ENCODE results near the gene BTRC.
"Not testable (repeated sequence)": the region's sequence is repeated elsewhere in the genome, so short reads cannot be mapped to it uniquely, and the experiment has no call there.

Gene BTRC

DNA sequence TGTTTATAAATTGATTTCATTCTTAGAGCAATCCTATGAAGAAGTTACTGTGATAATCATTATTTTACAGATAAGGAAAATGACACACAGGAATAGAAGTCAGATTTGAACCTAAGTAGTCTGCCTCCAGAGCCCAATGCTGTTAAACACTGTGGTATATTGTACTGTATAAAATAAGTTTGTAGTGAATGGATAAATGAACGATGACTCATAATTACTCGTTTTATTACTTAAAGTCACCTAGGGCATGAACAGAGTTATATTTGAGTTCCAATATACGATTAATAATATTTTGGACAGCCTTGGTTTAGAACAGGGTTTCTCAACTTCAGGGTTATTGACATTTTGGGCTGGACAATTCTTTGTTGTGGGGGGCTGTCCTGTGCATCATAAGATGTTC is 7.8 kb upstream of the BTRC start:
- no peak for DNase-seq (ENCODE audit: low spot score)

DNA sequence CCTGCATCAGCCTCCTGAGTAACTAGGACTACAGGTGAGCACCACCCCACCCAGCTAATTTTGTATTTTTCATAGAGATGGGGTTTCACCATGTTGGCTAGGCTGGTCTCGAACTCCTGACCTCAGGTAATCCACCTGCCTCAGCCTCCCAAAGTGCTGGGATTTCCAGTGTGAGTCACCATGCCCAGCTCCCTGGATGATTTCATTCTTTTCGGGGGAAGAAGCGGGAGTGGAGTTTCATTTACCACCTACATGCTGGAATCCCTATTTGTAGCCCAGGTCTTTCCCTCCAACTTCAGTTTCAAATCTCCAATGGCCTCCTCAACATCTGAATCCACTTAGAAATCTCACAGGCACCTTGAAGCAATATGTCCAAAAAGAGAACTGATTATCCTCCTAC is 2.9 kb upstream of the BTRC start:
- DNase-seq (ENCODE audit: low spot score), result no peak

DNA sequence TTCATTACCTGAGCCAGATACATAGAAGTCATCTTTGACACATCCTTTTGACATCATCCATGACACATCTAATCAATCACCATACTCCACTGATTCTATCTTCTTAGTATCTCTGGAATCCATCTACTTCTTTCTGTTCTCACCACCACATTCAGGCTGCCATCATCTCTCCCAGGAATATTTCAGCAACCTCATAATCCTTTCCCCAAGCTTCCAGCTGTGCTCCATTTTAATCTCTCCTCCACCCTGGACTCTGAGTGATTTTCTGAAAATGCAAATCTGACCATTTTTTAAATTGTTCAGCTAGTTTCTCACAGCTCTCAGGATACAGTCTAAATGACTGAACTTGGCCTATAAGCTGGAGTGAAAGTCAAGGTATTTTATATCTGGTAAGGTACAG is 2.5 kb upstream of the BTRC start:
- DNase-seq (ENCODE audit: low spot score), result no peak

DNA sequence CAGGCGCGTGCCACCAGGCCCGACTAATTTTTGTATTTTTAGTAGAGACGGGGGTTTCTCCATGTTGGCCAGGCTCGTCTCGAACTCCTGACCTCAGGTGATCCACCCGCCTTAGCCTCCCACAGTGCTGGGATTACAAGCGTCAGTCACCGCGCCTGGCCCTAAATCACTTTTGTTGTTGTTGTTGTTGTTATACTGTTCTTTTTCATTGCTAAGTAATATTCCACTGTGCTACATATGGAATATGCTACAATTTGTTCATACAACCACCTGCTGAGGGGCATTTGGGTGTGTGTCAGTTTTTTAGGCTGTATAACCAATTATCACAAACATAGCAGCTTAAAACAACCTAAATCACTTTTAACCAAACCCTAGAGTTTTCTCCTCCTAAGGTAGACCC is 1.1 kb upstream of the BTRC start:
- DNase-seq (ENCODE audit: low spot score), result not testable (repeated sequence)

DNA sequence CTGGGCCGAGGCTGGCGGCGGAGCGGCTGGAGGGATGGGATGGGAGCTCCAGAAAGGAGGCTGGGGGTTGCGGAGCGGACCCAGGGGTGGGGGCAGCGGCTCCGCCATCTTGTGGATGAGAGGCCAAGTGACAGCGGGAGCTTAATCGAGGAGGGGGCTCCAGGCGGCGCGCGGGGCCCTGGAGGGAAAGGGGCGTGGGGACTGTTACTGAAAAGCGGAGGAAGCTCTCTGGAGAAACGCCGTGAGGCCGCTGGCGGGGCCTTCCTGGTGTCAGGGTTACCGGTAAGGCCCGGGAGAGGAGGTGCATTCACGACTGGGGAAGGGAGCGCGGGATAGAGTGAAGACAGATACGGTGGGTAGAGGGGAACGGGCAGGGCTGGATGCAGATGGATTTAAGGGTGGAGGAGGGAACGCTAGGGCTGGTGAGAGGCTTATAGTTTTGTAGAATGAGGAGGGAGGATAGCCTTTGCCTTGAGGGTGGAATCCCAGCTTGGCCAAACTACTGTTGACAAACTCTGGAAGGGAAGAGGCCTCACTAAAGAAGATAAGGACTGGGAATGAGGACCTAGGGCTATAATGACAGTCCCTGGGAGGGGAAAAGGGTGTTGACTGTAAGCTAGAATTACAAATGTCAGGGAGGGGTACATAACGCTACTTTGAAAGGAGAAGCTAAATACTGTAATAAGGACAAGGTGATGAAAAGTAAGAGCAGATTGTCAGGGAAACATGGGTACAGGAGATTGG is 535 bp downstream of the BTRC start:
- peak; percentile 26 for DNase-seq (ENCODE audit: low spot score)

DNA sequence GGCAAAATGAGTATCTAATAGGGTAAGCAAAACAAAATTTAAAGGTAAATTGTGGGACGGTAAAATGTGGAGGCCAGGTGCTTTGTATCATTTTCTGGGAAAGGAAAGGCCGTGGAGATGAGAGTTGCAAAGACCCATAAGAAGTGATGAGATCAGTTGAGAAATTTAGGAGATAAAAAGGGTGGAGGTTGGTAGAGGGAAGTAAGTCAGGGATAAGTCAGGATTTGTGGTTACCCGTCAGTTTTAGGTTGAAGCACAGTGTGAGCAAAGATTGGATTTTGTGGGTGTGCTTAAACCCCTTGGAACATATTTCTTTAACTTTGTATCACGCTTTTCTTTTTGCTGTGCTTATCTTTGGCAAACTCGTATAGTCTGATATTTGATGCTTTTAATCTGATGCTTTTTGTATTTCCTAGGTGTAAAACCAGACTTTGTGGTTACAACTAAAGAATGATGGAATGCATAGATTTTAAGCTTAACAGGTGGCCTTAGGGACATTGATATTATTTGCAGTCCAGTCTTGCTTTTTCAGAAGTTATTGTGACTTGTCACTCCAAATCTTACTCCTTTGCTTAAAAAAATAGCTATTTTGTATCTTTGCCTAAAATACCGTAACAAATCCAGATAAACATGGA is 1.2 kb downstream of the BTRC start:
- no peak for DNase-seq (ENCODE audit: low spot score)

DNA sequence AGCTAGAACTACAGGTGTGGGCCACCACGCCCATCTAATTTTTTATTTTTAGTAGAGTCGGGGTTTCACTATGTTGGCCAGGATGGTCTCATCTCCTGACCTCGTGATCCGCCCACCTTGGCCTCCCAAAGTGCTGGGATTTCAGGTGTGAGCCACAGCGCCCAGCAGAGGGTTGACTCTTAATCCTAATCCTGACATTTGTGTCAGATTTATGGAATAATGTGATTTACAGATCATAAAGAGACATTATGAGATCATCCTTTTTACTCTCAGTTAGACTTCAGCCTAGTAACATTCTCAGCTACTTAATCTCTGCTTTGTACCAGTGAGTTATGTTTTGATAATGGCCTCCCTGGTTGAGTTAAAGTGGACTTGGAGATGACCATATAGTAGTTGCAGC is 2.2 kb downstream of the BTRC start:
- DNase-seq (ENCODE audit: low spot score), result no peak

DNA sequence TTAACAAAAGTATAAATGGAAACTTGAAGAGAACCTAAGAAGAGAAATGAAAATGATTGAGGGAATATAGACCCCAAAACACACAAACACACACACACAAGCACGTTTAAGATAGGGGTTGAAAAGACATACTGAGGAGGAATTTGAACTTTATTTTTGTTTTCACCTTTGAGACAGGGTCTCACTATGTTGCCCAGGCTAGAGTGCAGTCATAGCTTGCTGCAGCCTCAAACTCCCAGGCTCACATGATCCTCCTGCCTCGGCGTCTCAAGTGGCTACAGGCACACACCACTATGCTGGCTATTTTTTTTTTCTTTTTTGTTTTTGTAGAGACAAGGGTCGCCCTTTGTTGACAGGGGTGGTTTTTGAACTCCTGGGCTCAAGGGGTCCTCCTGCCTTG is 4.0 kb downstream of the BTRC start:
- no peak for DNase-seq (ENCODE audit: low spot score)

DNA sequence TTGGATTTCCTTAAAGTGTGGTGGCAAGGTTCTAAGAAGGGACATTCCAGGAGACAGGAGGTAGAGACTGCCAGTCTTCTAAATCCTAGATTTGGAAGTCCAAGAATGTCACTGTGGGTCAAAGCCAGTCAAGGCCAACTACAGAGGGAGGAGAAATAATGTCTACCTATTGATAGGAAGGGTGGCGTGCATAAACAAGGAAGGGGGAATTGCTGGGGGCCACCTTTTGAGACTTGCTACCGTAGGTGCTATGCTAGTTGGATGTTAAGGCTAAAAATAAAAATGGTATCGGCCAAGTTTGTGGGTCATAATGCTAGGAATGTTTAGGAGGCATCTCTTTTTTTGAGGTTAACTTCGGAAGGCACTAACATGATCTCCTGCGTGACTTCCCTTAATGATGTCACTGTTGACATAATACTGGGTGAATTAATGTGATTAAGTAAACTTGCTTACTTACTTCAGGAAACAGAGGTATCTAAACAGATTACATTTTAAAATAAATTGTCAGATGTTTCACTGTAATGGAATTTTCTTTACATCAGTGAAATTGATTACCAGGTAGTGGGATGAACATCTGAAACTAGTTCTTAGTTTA is 4.8 kb downstream of the BTRC start:
- DNase-seq (ENCODE audit: low spot score), result no peak

DNA sequence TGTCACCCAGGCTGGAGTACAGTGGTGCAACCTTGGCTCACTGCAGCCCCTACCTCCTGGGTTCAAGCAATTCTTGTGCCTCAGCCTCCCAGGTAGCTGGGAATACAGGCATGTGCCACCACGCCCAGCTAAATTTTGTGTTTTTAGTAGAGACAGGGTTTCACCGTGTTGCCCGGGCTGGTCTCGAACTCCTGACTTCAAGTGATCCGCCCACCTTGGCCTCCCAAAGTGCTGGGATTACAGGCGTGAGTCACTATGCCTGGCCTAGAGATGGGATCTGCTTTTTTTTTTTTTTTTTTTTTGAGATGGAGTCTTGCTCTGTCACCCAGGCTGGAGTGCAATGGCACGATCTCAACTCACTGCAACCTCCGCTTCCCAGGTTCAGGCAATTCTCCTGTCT is 6.1 kb downstream of the BTRC start:
- not testable (repeated sequence) for DNase-seq (ENCODE audit: low spot score)

DNA sequence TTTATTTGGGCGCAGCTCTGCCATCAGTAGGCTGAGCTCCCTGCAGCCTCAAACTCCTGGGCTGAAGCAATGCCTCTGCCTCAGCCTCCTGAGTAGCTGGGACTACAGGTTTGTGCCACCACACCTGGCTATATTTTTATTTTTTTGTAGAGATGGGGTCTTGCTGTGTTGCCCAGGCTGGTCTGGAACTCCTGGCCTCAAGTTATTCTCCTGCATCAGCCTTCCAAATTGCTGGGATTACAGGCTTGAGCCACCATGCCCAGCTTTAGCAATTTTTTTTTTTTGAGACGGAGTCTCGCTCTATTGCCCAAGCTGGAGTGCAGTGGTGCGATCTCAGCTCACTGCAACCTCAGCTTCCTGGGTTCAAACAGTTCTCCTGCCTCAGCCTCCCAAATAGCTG is 6.9 kb downstream of the BTRC start:
- DNase-seq (ENCODE audit: low spot score), result not testable (repeated sequence)

DNA sequence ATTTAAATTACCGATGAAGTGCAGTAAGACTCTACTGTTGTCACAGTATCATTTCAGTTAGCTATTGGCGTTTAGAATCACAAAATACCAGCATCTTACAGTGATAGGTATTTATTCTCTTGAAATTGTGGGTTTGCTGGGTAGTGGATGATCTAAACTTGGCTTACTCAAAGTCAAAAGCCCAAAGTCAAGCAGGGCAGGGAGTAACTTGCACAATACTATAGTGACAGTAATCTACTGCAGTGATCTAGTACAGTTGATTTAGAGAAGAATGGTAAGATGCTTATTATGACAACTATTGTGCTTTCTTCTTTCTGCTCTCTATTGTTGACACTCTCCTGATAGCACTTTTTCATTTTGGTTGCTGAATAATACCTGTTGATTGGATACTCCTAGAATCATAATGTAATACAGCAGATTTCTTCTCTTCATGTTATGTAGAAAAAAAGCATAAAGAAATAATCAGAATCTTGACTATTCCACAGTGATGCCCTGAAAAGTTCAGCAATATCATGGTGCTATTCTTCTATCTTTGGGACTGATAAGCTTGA is 10.0 kb downstream of the BTRC start:
- no peak for DNase-seq (ENCODE audit: low spot score)

DNA sequence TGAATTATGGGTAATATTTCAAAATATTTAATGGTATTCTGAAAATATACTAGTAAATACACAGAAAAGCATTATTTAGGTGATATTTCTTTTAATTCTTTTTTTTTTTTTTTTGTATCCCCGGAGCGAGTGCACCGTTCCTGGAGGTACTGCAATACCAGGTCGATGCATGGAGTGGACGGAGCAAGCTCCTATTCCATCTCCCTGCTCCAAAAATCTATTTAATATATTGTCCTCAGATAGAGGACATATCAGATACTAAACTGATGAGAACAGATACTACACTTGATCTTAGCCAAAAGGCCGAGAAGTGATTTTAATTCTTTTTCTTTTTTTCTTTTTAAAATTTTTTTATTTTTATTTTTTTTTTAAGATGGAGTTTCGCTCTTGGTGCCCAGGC is 10.8 kb downstream of the BTRC start:
- no peak for DNase-seq (ENCODE audit: low spot score)

DNA sequence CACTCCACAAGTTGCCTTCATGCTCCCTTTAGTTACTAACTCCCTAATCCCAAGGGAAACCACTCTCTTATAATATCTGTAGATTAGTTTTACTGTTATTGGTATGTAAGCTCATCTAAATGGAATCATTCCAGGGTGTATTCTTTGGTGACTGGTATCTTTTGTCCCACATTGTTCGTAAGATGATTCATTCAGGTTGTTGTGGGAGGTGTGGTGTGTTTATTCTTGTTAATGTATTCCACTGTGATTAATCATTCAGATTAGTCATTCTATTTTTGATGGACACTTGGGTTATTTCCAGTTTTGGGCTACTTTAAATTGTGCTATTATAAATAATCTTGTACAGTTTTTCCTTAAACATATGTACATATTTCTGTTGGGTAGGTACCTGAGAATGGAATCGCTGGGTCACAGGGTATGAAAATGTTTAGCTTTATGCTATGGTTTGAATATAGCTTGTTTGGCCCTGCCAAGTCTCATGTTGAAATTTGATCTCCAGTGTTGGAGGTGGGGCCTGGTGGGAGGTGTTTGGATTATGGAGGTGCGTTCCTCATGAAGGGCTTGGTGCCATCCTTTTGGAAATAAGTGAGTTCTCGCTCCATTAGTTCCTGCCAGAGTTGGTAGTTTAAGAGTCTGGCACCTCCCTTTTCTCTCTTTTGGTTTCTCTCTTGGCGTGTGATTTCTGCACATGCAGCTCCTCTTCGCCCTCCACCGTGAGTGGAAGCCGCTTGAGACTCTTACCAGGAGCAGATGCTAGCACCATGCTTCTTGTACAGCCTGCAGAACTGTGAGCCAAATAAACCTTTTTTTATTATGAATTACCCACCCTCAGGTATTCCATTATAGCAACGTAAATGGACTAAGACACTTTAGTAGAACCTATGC is 13.8 kb downstream of the BTRC start:
- no peak for DNase-seq (ENCODE audit: low spot score)

DNA sequence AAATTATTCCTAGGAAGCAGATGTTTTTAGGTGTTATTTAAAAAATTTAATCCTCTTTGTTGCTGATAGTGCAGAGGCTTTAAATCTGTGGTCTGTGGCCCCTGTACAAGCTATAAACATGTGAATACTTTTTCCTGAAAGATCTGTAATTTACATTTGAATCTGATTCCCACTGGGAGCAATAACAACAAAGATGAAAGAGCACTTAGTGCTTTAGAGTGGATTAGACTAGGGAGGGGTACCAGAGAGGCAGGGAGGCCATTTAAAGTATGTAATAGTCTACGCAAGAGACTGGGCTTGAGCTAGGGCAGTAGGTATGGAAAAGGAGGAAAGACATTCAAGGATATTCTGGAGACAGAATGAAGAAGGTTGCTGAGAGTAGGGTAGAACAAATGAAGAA is 19.1 kb downstream of the BTRC start:
- no peak for DNase-seq (ENCODE audit: low spot score)

DNA sequence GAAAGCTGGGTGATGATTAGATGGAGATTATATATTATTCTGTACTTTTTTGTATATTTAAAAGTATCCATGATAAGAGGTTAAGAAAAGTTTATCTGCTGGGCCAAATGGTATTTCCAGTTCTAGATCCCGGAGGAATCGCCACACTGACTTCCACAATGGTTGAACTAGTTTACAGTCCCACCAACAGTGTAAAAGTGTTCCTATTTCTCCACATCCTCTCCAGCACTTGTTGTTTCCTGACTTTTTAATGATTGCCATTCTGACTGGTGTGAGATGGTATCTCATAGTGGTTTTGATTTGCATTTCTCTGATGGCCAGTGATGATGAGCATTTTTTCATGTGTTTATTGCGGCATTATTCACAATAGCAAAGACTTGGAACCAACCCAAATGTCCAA is 20.0 kb downstream of the BTRC start:
- DNase-seq (ENCODE audit: low spot score), result not testable (repeated sequence)

DNA sequence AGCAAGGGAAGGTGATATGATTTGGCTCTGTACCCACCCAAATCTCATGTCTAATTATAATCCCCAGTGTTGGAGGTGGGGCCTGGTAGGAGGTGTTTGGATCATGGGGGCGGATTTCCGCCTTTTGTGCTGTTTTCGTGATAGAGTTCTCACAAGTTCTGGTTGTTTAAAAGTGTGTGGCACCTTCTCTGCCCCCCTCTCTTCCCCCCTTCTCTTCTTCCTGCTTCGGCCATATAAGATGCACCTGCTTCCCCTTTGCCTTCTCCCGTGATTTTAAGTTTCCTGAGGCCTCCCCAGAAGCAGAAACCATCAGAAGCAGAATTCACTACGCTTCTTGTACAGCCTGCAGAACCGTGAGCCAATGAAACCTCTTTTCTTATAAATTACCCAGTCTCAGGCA is 21.1 kb downstream of the BTRC start:
- DNase-seq (ENCODE audit: low spot score), result no peak

DNA sequence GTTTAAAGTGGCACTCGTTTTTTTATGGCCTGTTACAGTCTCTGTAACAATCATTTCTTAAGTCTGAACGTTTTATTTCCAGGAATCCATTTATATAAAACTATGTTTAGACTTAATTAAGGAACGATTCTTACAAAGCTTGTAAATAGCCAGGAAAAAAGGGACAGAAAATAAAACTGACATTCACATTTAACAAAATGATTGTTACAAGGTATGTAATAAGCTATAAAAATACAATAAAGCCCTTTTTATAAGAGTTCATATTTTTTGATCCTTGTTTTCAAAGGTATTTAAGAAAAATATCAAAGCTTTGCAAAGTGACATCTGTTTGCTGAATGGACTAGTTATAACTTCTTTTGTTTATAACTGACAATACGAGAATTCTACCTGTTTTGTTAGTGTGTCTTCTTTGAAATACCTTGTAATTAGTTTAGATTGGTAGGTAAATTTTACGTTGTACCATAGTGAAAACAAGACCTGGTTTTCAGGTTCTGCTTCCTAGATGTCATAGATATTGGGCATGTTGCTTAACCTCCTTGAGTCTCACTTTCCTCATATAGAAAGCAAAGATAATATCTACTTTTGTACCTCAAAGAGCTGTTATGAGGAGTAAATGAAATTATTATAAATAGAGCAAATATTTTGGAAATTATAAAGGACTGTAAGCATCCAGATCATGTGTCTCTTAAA is 25.8 kb downstream of the BTRC start:
- no peak for DNase-seq (ENCODE audit: low spot score)

DNA sequence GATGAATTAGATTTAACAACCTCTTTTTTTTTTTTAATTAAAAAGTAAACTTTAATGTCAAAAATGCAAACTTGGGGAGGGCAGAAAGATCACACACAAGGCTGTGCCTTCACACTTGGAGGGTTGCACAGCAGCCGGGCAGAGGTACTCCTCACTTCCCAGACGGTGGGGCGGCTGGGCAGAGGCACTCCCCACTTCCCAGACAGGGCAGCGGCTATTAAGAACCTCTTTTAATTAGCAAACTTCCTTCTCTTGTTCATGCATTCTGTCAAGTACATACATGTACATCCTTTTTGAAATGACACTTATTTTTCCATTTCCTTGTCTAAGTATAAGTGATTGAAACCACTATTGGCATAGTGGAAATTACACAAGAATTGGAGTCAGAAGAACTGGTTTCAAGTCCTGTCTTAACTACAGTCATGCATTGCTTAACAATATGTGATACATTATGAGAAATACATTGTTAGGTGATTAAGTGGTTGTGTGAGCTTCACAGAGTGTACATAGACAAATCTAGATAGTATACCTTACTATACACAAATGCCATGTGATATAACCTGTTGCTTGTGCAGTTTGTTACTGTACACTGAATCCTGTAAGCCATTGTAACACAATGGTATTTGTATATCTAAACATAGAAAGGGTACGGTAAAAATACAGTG is 26.5 kb downstream of the BTRC start:
- DNase-seq (ENCODE audit: low spot score), result no peak

DNA sequence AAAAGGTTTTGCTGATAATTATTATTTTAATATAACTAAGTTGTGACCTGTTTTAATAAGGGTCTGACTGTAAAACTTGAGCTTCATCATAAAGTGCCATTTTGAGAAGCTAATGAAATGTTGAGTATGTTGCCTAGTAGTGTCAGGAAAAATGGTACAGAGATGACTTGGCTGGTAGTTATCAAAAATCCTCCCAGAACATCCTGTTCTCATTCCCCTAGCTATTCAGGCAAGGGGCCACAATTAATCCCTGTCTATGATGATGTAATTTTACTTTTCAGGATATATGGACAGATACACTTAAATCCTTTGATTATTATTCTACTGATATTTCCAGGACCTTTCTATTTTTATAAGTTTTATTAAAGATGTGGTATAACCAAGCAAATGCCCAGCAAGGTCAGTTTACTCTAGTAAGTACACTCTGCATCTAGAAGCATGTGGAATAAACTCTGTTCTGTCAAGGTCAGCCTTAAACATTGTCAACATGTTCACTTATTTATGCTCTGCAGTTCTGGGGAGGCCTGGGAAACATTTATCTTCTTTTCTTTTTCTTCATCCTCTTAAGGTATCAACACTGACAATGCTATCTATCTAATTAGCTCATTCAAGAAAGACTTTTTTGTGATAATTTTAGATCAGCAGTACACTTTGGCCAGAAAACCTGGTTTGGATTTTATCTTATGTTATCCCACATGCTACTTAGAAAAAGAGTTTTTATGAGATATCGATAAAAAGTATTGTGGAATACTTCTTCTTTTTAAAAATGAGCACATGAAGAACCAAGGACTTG is 32.1 kb downstream of the BTRC start:
- DNase-seq (ENCODE audit: low spot score), result no peak

Data from HuH-7.5 (cell line).